ENCODE measurements around the gene OLR1. TPM values are rescaled to one million over a fixed set of nuclear protein-coding genes. Genes with fewer than 3 reads are reported as not detected.

OLR1 gene
- total RNA-seq, 2 donors from 2014 or later, result 1.2 to 2.1 TPM

DNA sequence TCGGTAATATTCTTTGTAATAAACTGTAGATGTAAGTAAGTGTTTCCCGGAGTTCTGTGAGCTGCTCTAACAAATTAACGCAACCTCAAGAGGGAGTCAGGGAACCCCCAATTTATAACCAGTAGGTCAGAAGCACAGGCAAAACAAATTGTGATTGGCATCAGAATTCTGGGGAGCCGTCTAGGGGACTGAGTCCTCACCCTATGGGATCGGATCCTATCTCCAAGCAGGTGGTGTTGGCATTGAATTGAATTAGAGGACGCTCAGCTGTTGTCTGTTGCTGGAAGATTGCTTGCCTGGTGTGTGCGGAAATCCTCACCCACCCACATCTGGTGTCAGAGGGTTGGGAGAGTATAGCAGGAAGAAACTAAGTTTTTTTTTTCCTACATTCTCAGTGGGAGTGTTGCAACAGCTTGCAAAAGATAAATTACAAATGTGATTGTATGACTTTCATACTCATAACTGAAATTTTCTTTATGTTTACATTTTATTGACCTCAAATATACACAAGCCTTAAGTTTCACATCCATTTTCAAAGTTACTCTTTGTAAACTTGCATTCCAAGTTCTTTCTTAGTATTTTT lies 12.4 kb upstream of the OLR1 start:
- no peak overlapping the region for H3K27ac ChIP-seq
- no peak overlapping the region for H3K4me3 ChIP-seq
- H3K27me3 ChIP-seq (replicated peaks; ENCODE audit: insufficient read depth), result no peaks in the 10 kb centered on the region
- H3K36me3 ChIP-seq, result no peaks in the 10 kb centered on the region
- WGBS, result 70% methylated on average over 7 of the region's 7 CpGs
- TF ChIP-seq POLR2AphosphoS5 (IDR thresholded peaks at IDR 0.05), result no peak
- TF ChIP-seq, protein P1, sequence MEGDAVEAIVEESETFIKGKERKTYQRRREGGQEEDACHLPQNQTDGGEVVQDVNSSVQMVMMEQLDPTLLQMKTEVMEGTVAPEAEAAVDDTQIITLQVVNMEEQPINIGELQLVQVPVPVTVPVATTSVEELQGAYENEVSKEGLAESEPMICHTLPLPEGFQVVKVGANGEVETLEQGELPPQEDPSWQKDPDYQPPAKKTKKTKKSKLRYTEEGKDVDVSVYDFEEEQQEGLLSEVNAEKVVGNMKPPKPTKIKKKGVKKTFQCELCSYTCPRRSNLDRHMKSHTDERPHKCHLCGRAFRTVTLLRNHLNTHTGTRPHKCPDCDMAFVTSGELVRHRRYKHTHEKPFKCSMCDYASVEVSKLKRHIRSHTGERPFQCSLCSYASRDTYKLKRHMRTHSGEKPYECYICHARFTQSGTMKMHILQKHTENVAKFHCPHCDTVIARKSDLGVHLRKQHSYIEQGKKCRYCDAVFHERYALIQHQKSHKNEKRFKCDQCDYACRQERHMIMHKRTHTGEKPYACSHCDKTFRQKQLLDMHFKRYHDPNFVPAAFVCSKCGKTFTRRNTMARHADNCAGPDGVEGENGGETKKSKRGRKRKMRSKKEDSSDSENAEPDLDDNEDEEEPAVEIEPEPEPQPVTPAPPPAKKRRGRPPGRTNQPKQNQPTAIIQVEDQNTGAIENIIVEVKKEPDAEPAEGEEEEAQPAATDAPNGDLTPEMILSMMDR (IDR thresholded peaks at IDR 0.05), result no peak
- TF ChIP-seq POLR2A (IDR thresholded peaks at IDR 0.05), result no peak
- H3K4me1 ChIP-seq (replicated peaks), result no peaks in the 10 kb centered on the region
- intact Hi-C loops (cut with DNase I), result no loop called here
- no peak for DNase-seq (ENCODE audit: low spot score)
- no peaks in the 10 kb centered on the region for H3K9me3 ChIP-seq

DNA sequence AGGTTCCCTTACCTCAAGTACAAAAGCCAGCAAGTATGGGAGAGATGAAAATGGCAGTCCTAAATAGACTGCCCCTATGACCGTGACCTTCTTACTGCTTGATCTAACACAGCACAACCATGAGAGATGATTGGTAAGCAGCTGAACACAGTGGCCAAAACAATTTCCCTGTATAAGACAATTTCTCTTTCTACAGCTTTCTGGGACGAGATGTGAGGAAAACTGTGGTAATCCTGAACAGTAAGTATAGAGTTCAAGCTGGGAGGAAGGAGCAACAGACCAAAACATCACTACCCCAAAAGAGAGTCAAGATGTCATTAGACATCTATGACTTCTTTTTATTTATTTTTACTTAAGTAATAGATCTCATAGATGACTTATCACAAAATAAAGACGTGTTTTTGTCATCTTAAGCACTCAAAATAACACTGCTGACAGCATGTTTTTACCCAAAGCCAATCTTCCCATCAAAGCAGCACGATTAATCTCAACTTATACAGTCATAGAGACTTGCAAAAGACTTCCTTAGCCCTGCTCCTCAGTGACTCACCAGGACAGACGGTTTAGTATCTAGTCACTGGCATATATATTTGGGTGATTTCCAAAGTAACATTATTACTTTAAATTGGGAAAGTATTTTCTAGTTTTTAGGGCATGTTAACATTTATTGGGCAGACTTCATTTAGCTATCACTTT lies 10.6 kb upstream of the OLR1 start:
- no peaks in the 10 kb centered on the region for H3K9me3 ChIP-seq
- TF ChIP-seq POLR2AphosphoS5 (IDR thresholded peaks at IDR 0.05) (no peak), POLR2A (IDR thresholded peaks at IDR 0.05) (no peak)
- TF ChIP-seq, protein P1 (IDR thresholded peaks at IDR 0.05), result no peak
- H3K4me3 ChIP-seq, result no peak overlapping the region
- DNase-seq (ENCODE audit: low spot score), result no peak
- no peaks in the 10 kb centered on the region for H3K27me3 ChIP-seq (replicated peaks; ENCODE audit: insufficient read depth)
- H3K27ac ChIP-seq, result no peak overlapping the region
- no peaks in the 10 kb centered on the region for H3K36me3 ChIP-seq
- 47% methylated on average over 5 of the region's 5 CpGs for WGBS
- H3K4me1 ChIP-seq (replicated peaks), result no peaks in the 10 kb centered on the region
- intact Hi-C loops (cut with DNase I), result no loop called here

DNA sequence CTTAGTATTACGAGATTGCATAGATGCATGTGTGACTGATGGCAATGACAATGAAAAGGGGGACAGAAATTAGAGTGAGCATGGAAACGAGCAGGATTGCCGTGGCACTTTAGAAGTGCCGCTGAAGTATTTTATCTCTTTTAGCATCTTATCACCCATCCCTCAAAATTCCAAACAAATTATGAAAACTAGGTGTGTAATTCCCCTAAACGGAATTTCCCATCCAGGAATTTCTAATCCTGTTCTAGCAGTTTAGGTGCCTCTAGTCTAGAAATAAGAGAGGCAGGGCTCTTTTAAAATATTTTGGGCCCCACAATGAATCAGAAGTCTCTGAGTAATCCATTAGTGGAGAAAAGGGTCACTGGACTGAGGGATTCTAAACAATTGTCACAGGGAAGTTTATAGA lies 7.8 kb upstream of the OLR1 start:
- intact Hi-C loops (cut with DNase I), result no loop called here
- H3K27ac ChIP-seq, result no peak overlapping the region

DNA sequence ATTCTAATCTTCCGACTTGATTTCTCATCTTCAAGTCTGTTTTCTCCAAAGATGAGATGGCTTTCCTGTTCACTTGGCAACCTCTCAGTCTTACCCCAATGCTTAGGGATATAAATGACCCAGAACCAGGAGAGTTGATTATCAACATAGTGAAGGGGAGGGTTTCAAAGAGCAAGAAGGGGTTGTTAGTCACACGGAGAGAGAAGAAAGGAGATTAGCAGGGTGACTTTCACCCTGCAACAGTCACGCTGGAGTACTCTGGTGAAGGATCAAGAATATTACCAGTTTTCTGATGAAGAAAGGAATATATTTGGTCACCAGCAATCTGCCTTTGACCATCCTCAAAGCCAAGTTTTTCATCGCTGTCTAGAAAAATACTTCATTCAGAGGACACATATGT lies 6.9 kb upstream of the OLR1 start, which contains the start of gene TMEM52B:
TMEM52B (plus strand) TSS at position 212 of the 400 bp plus-strand sequence. CDS start 543 bp downstream, outside the sequence.
- Histone ChIP-seq H3K27me3 (replicated peaks; ENCODE audit: insufficient read depth) (no peaks in the 10 kb centered on the region), H3K4me3 (no peak within 1 kb of the TSS), H3K36me3 (no peaks in the 10 kb centered on the region), H3K27ac (no peak within 1 kb of the TSS), H3K4me1 (replicated peaks) (no peaks in the 10 kb centered on the region), H3K9me3 (no peaks in the 10 kb centered on the region)
- intact Hi-C loops (cut with DNase I), result no loop called here
- WGBS, result 74% methylated on average over 4 of the region's 4 CpGs
- no peak for TF ChIP-seq POLR2AphosphoS5 (IDR thresholded peaks at IDR 0.05)
- TF ChIP-seq POLR2A (IDR thresholded peaks at IDR 0.05), result no peak
- no peak for DNase-seq (ENCODE audit: low spot score)

More for the DNA sequence above, 7.8 kb upstream of the OLR1 start:
- no peak for DNase-seq (ENCODE audit: low spot score)
- Histone ChIP-seq H3K4me1 (replicated peaks) (no peaks in the 10 kb centered on the region), H3K4me3 (no peak overlapping the region), H3K27me3 (replicated peaks; ENCODE audit: insufficient read depth) (no peaks in the 10 kb centered on the region), H3K36me3 (no peaks in the 10 kb centered on the region), H3K9me3 (no peaks in the 10 kb centered on the region)
- WGBS, result 52% methylated on average over 5 of the region's 5 CpGs
- TF ChIP-seq, protein P1 (IDR thresholded peaks at IDR 0.05), result no peak
- TF ChIP-seq POLR2AphosphoS5 (IDR thresholded peaks at IDR 0.05), result no peak
- no peak for TF ChIP-seq POLR2A (IDR thresholded peaks at IDR 0.05)

DNA sequence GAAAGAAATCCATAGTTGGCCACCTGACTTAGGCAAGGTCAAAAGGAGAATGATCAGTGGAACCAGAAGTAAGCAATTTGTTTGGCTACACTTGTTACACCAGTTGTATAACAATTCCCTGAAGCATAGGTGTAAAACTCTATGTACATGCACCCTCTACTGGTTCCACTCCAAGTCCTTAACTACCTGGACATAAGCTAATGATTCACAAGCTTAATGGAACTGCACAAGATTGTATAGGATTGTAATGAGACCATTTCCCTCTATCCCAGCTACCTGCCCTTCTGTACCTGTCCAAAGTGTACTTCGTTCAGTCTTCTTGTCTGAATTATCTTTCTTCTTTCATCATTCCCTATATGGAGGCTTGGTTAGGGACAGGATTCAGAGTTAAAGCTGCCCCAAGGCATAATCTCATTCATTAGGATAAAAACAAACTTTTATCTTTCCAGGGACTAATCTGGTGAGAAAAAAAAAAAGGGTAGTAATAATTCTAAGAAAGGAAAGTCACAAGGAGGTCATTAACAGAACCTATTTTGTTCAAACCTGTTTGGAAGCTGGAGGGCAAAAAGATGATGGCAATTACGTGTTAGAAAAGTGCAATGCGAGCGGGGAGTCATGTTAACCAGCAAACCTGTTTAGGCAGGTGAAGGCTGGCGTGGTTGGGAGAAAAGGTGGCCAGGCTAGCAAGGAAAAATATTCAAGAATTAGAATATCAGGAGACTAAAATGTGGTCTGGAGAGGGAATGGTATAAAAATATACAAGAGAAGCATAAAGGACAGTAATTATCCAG lies 4.1 kb upstream of the OLR1 start:
- no peak overlapping the region for H3K4me3 ChIP-seq
- H3K27ac ChIP-seq, result no peak overlapping the region
- H3K4me1 ChIP-seq (replicated peaks), result no peaks in the 10 kb centered on the region
- intact Hi-C loops (cut with DNase I), result no loop called here
- H3K9me3 ChIP-seq, result no peaks in the 10 kb centered on the region
- no peaks in the 10 kb centered on the region for H3K27me3 ChIP-seq (replicated peaks; ENCODE audit: insufficient read depth)
- DNase-seq (ENCODE audit: low spot score), result peak; percentile 29
- WGBS, result 46% methylated on average over 5 of the region's 5 CpGs
- H3K36me3 ChIP-seq, result no peaks in the 10 kb centered on the region
- TF ChIP-seq, protein P1 (IDR thresholded peaks at IDR 0.05), result no peak
- TF ChIP-seq POLR2A (IDR thresholded peaks at IDR 0.05) (no peak), POLR2AphosphoS5 (IDR thresholded peaks at IDR 0.05) (no peak)

Data from prostate gland (tissue), 2 donors.